Glutamatergic neuron (in vitro differentiated cells): ENCODE results near the gene FBXO31. TPM values are rescaled to one million over a fixed set of nuclear protein-coding genes. Genes with fewer than 3 reads are reported as not detected.

Experiments used
- DNase-seq: peaks from one replicate; pipeline ENCODE4 v3.0.0; 2022
- H3K27ac Mint-ChIP-seq: one replicate; pipeline ENCODE4 v1.8.0; 2020; ENCODE audit warnings: mild to moderate bottlenecking, mixed read lengths, inconsistent platforms; ENCODE audit not compliant: unreplicated experiment
- H3K27me3 Mint-ChIP-seq: one replicate; pipeline ENCODE4 v1.8.0; 2020; ENCODE audit warnings: mild to moderate bottlenecking, moderate library complexity, mixed read lengths, inconsistent platforms; ENCODE audit not compliant: unreplicated experiment
- H3K36me3 Mint-ChIP-seq: one replicate; pipeline ENCODE4 v1.8.0; 2020; ENCODE audit warnings: mild to moderate bottlenecking, mixed read lengths, inconsistent platforms; ENCODE audit not compliant: unreplicated experiment
- H3K4me1 Mint-ChIP-seq: one replicate; pipeline ENCODE4 v1.8.0; 2020; ENCODE audit warnings: mild to moderate bottlenecking, low read depth, mixed read lengths, inconsistent platforms; ENCODE audit not compliant: unreplicated experiment
- H3K4me3 Mint-ChIP-seq: one replicate; pipeline ENCODE4 v1.8.0; 2020; ENCODE audit warnings: mild to moderate bottlenecking, mixed read lengths, inconsistent platforms; ENCODE audit not compliant: unreplicated experiment
- H3K9me3 Mint-ChIP-seq: one replicate; pipeline ENCODE4 v1.8.0; 2020; ENCODE audit warnings: mild to moderate bottlenecking, moderate library complexity, mixed read lengths, inconsistent platforms; ENCODE audit not compliant: unreplicated experiment
- total RNA-seq: library from RNA; stranded (reverse); fragmentation: NEBNext Ultra II Directional; extraction: Animal tissue kit (Norgen Biotek cat#: 25700); gene quantifications from one replicate; pipeline ENCODE4 v1.2.1, GENCODE V29; 2021; ENCODE audit not compliant: unreplicated experiment
- TF ChIP-seq, protein P1 (sequence below): fragments of 200-600 bp; sonication (generic); IDR thresholded peaks from one replicate; pipeline ENCODE4 v1.5.0; 2021; ENCODE audit not compliant: partially characterized antibody, unreplicated experiment

FBXO31 gene
- total RNA-seq, 1 donor from 2014 or later, result 66.7 TPM

DNA sequence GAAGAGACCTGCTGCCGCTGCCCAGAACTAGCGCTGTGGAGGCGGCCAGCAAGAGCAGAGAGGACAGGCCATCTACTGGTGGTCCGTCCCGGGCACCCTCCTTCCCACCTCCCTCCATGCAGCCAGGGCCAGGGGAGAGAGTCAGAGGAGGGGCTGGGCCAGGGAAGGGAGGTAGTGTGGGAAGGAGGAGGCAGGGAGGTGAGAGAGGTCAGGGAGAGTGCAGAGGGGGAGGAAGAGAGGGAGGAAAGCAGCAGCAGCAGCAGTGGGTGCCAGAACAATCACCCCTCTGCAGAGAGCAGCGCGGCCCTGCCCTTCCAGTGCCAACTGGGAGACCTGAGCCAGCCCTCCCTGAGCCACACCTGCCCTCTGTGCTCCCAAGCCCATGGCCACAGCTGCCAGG lies 73.0 kb downstream of the FBXO31 start:
- Mint-ChIP-seq H3K27ac (no peak overlapping the region), H3K9me3 (no peaks in the 10 kb centered on the region), H3K27me3 (peaks cover 3% of the 10 kb centered on the region), H3K36me3 (peaks cover 4% of the 10 kb centered on the region), H3K4me1 (peaks cover 2% of the 10 kb centered on the region), H3K4me3 (no peak overlapping the region)
- DNase-seq, result peak; percentile 9
- TF ChIP-seq, protein P1, sequence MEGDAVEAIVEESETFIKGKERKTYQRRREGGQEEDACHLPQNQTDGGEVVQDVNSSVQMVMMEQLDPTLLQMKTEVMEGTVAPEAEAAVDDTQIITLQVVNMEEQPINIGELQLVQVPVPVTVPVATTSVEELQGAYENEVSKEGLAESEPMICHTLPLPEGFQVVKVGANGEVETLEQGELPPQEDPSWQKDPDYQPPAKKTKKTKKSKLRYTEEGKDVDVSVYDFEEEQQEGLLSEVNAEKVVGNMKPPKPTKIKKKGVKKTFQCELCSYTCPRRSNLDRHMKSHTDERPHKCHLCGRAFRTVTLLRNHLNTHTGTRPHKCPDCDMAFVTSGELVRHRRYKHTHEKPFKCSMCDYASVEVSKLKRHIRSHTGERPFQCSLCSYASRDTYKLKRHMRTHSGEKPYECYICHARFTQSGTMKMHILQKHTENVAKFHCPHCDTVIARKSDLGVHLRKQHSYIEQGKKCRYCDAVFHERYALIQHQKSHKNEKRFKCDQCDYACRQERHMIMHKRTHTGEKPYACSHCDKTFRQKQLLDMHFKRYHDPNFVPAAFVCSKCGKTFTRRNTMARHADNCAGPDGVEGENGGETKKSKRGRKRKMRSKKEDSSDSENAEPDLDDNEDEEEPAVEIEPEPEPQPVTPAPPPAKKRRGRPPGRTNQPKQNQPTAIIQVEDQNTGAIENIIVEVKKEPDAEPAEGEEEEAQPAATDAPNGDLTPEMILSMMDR, result no peak

DNA sequence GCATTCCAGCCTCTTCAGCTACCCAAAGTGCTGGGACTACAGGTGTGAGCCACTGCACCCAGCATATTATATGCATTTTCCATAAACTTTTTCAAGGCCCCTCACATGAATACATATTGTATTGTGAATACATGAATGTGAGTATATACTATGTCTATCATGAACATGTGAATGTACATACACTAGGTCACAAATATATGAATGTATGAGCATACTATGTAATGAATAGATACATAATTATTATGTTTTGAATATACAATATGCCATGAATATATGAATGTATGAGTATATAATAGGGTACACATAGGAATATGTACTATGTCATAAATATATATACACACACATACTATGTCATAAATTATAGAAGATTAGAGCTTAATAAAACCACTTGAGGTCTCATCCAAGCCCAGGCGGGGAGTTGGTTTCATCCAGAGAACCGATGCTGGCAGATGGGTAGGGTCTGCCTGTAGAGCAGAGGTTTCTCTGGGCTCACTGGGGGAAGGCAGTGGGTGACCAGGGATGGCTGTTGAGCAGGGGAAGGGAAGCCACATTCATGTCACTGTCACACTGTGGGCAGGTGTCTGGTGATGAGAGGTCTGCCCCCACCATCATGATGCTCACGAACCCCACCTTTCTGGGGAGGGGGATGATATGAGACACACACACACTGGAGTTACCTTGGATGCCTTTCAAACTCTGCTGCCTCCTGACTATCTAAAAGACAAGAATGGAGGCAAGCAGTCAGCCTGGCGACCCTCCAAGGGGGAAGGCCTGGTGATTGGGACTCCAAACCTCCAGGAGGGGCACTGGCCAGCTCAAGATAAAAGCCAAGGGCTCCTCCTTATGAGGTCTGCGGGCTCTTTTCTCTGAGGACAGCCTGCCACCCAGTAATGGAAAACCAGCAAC lies 73.7 kb downstream of the FBXO31 start:
- no peak for DNase-seq
- Mint-ChIP-seq H3K4me3 (no peak overlapping the region), H3K9me3 (no peaks in the 10 kb centered on the region)

DNA sequence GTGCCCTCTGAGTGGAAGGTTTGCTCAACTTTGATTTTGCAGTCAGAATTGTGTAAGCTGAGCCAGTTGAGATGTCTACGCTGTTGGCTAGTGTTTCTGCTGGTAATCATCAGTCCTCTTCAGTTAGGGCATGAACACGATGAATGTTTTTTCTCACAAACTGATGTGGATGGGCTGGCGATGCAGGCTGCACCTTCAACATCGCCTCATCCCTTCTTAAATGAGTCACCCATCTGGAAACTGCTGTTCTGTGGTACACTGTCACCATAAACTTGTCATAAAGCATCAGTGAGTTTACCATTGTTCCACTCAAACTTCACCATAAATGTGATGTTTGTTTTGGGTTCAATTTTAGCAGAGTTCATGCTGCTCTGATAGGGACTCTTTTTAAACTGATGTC lies 74.8 kb downstream of the FBXO31 start:
- peaks cover 4% of the 10 kb centered on the region for H3K27me3 Mint-ChIP-seq
- peaks cover 4% of the 10 kb centered on the region for H3K36me3 Mint-ChIP-seq
- peaks cover 3% of the 10 kb centered on the region for H3K9me3 Mint-ChIP-seq
- H3K27ac Mint-ChIP-seq, result no peak overlapping the region
- TF ChIP-seq, protein P1, result no peak
- no peaks in the 10 kb centered on the region for H3K4me1 Mint-ChIP-seq
- no peak overlapping the region for H3K4me3 Mint-ChIP-seq
- no peak for DNase-seq

More for the DNA sequence above, 73.7 kb downstream of the FBXO31 start:
- Mint-ChIP-seq H3K27ac (no peak overlapping the region), H3K4me1 (no peaks in the 10 kb centered on the region), H3K36me3 (peaks cover 4% of the 10 kb centered on the region), H3K27me3 (peaks cover 3% of the 10 kb centered on the region)
- TF ChIP-seq, protein P1, result no peak

DNA sequence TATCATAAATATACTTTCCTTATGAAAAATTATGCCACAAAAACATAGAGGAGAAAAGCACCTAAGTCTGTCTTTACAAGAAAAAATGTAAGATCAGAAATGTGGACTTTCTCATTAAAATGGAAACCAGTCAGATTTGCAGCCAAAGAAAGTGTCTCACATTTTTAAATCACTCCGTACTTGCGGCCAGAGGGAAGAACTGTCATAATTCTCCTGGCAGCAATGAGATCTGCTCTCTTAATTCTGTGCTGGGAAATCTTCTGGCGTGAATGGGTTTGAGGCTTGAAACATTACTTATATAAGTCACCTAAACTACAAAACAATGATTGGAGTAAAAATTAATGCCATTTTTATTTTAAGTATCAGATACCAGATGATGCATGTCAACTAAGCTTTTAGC lies 77.1 kb downstream of the FBXO31 start:
- TF ChIP-seq, protein P1, result no peak
- Mint-ChIP-seq H3K4me1 (peaks cover 2% of the 10 kb centered on the region), H3K27me3 (peaks cover 4% of the 10 kb centered on the region), H3K4me3 (no peak overlapping the region), H3K9me3 (peaks cover 3% of the 10 kb centered on the region), H3K36me3 (peaks cover 4% of the 10 kb centered on the region), H3K27ac (no peak overlapping the region)
- no peak for DNase-seq
